Neural cell (in vitro differentiated cells): ENCODE data around the gene TP53INP2. TPM values are rescaled to one million over a fixed set of nuclear protein-coding genes. Genes with fewer than 3 reads are reported as not detected.

ENCODE experiments used
- H2AFZ ChIP-seq: fragments of 200-600, 300-800 bp; sonication (generic), shearing (Covaris generic); 2 replicates; pipeline ENCODE4 v1.6.0; 2014; ENCODE audit warnings: low read depth, mild to moderate bottlenecking, antibody characterized with exemption, low read length, moderate library complexity
- H3F3A ChIP-seq: fragments of 200-600 bp; shearing (Covaris generic); 2 replicates; pipeline ENCODE4 v1.6.1; 2016; ENCODE audit warnings: mild to moderate bottlenecking, moderate library complexity, mixed read lengths, antibody characterized with exemption, low read length; ENCODE audit not compliant: insufficient read depth, poor library complexity, severe bottlenecking
- H3K27ac ChIP-seq: fragments of 200-600, 300-800 bp; sonication (generic), shearing (Covaris generic); 2 replicates; pipeline ENCODE4 v1.5.1; 2014; ENCODE audit warnings: mild to moderate bottlenecking, low read length, moderate library complexity
- H3K27me3 ChIP-seq: fragments of 300-800, 200-600 bp; sonication (generic), shearing (Covaris generic); 2 replicates; pipeline ENCODE4 v1.6.0; 2014; ENCODE audit warnings: mild to moderate bottlenecking, low read depth, low read length, moderate library complexity; ENCODE audit not compliant: insufficient read depth
- H3K36me3 ChIP-seq: fragments of 300-800, 200-600 bp; sonication (generic), shearing (Covaris generic); 2 replicates; pipeline ENCODE4 v1.5.1; 2014; ENCODE audit warnings: mild to moderate bottlenecking, antibody characterized with exemption, low read length, moderate library complexity; ENCODE audit not compliant: insufficient read depth
- H3K4me2 ChIP-seq: fragments of 300-800, 200-600 bp; sonication (generic), shearing (Covaris generic); 2 replicates; pipeline ENCODE4 v1.6.0; 2014; ENCODE audit warnings: mild to moderate bottlenecking, low read length
- H3K4me3 ChIP-seq: fragments of 300-800, 200-600 bp; sonication (generic), shearing (Covaris generic); 2 replicates; pipeline ENCODE4 v1.5.1; 2014; ENCODE audit warnings: mild to moderate bottlenecking, low read length, moderate library complexity
- H3K79me2 ChIP-seq: fragments of 200-600 bp; shearing (Covaris generic); replicated peaks from 2 replicates; pipeline ENCODE4 v1.6.0; 2014; ENCODE audit warnings: mild to moderate bottlenecking, low read length, moderate library complexity; ENCODE audit not compliant: insufficient read depth
- H3K9ac ChIP-seq: fragments of 300-800, 200-600 bp; sonication (generic), shearing (Covaris generic); 2 replicates; pipeline ENCODE4 v1.6.1; 2016; ENCODE audit warnings: mild to moderate bottlenecking, low read length, mixed read lengths
- H3K9me2 ChIP-seq: fragments of 200-600 bp; shearing (Covaris generic); 2 replicates; pipeline ENCODE4 v1.6.1; 2016; ENCODE audit warnings: mild to moderate bottlenecking, low read length, mixed read lengths; ENCODE audit not compliant: insufficient read depth
- H3K9me3 ChIP-seq: fragments of 200-600, 300-800 bp; sonication (generic), shearing (Covaris generic); 2 replicates; pipeline ENCODE4 v1.6.1; 2016; ENCODE audit warnings: mild to moderate bottlenecking, mixed run types, low read length, moderate library complexity, mixed read lengths
- H4K20me1 ChIP-seq: fragments of 200-600 bp; shearing (Covaris generic); 2 replicates; pipeline ENCODE4 v1.6.1; 2016; ENCODE audit warnings: mild to moderate bottlenecking, mixed run types; ENCODE audit not compliant: insufficient read depth
- CTCF ChIP-seq: fragments of 450-650 bp; IDR thresholded peaks from 2 replicates; pipeline ENCODE4 v1.5.1; 2014; ENCODE audit warnings: antibody characterized with exemption, mild to moderate bottlenecking, moderate library complexity; ENCODE audit not compliant: poor library complexity, severe bottlenecking
- EP300 ChIP-seq: fragments of 450-650 bp; conservative IDR thresholded peaks from 2 replicates; pipeline ENCODE4 v1.6.1; 2014; ENCODE audit warnings: antibody characterized with exemption, mild to moderate bottlenecking, moderate library complexity; ENCODE audit not compliant: poor library complexity, severe bottlenecking
- EZH2 ChIP-seq: fragments of 200-600, 300-800 bp; shearing (Covaris generic), sonication (generic); IDR thresholded peaks from 2 replicates; pipeline ENCODE4 v1.6.1; 2014; ENCODE audit warnings: antibody characterized with exemption, low read length, borderline replicate concordance, mild to moderate bottlenecking; ENCODE audit not compliant: insufficient read depth, poor library complexity, severe bottlenecking
- MXI1 ChIP-seq: fragments of 450-650 bp; conservative IDR thresholded peaks from 2 replicates; pipeline ENCODE4 v1.6.1; 2014; ENCODE audit warnings: antibody characterized with exemption, mild to moderate bottlenecking; ENCODE audit not compliant: poor library complexity, severe bottlenecking
- POLR2AphosphoS5 ChIP-seq: IDR thresholded peaks from 2 replicates; pipeline ENCODE4 v1.6.1; 2012
- RAD21 ChIP-seq: fragments of 450-650 bp; conservative IDR thresholded peaks from 2 replicates; pipeline ENCODE4 v1.6.1; 2014; ENCODE audit warnings: antibody characterized with exemption, mild to moderate bottlenecking, moderate library complexity
- SMC3 ChIP-seq: fragments of 450-650 bp; conservative IDR thresholded peaks from 2 replicates; pipeline ENCODE4 v1.6.1; 2014; ENCODE audit warnings: antibody characterized with exemption, mild to moderate bottlenecking, moderate library complexity; ENCODE audit not compliant: poor library complexity
- TAF1 ChIP-seq: IDR thresholded peaks from 2 replicates; pipeline ENCODE4 v1.6.1; 2012; ENCODE audit warnings: low read depth
- polyA plus RNA-seq: library from polyadenylated mRNA; depleted of rRNA; stranded (reverse); fragments of >200 nt; gene quantifications from 2 replicates; pipeline ENCODE4 v1.2.3, GENCODE V29; 2014
- TF ChIP-seq, protein P1 (sequence below): IDR thresholded peaks from 2 replicates; pipeline ENCODE4 v1.6.1; 2012; ENCODE audit warnings: borderline replicate concordance

Gene TP53INP2
- polyA plus RNA-seq, 1 donor from 2014 or later: 11.5 TPM

DNA sequence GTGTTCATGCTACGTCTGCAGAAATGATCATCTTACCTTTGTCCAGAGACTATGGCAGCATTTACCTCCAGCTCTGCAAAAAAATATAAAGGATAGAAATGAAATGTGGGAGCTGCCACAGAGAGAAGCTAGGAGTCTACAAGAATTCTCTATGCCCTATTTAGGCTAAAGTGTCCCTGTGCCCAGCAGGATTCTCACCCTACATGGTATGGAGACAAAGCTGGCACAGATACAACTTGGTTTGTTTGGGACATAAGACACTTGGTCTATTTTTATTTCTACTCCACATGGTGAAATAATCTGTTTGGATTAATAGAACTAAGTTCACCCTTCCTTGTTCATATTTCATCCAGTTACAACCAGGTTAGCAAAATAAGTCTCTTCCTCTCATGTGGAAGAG, 28.4 kb downstream of the TP53INP2 start (continued):
- no peak for TF ChIP-seq MXI1
- no peak for TF ChIP-seq EZH2

DNA sequence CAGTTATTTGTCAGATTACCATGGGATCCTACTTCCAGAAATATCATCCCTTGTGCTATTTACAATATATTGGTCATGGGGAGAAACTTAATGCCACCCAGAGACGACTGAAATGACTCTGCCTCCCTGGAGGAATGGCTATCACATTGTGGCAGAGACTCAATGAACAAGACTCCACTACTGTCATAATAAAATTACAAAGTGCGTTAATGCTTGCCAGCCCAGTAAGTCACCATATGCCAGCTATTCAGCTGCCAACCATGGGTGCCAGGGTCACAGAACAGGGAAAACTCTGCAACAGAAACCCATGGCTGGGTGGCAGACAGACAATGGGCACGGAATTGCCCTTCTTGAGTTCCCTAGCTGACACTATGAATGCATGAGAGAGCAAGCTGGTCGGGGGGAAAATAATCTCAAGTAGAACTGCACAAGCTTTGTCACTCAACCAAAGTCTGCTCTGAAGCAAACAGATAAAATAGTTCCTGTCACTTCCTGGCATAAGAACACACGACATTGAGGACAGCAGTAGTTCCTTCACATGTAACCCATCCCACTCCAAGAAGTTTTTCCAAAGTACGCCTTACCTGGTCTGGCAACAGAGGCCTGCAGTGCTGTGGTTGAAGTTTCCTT, 32.1 kb downstream of the TP53INP2 start:
- Histone ChIP-seq H3K36me3 (peaks cover 6% of the 10 kb centered on the region), H3K4me3 (no peak overlapping the region), H3K79me2 (no peaks in the 10 kb centered on the region), H3K9ac (no peak overlapping the region), H3K9me2 (no peaks in the 10 kb centered on the region), H2AFZ (no peak overlapping the region), H3K27me3 (no peaks in the 10 kb centered on the region), H4K20me1 (no peaks in the 10 kb centered on the region), H3K27ac (no peak overlapping the region), H3K9me3 (no peaks in the 10 kb centered on the region), H3F3A (no peaks in the 10 kb centered on the region), H3K4me2 (no peak overlapping the region)
- TF ChIP-seq EP300 (no peak), SMC3 (no peak), CTCF (no peak), MXI1 (no peak), EZH2 (no peak), POLR2AphosphoS5 (no peak), TAF1 (no peak), RAD21 (no peak)
- TF ChIP-seq, protein P1, sequence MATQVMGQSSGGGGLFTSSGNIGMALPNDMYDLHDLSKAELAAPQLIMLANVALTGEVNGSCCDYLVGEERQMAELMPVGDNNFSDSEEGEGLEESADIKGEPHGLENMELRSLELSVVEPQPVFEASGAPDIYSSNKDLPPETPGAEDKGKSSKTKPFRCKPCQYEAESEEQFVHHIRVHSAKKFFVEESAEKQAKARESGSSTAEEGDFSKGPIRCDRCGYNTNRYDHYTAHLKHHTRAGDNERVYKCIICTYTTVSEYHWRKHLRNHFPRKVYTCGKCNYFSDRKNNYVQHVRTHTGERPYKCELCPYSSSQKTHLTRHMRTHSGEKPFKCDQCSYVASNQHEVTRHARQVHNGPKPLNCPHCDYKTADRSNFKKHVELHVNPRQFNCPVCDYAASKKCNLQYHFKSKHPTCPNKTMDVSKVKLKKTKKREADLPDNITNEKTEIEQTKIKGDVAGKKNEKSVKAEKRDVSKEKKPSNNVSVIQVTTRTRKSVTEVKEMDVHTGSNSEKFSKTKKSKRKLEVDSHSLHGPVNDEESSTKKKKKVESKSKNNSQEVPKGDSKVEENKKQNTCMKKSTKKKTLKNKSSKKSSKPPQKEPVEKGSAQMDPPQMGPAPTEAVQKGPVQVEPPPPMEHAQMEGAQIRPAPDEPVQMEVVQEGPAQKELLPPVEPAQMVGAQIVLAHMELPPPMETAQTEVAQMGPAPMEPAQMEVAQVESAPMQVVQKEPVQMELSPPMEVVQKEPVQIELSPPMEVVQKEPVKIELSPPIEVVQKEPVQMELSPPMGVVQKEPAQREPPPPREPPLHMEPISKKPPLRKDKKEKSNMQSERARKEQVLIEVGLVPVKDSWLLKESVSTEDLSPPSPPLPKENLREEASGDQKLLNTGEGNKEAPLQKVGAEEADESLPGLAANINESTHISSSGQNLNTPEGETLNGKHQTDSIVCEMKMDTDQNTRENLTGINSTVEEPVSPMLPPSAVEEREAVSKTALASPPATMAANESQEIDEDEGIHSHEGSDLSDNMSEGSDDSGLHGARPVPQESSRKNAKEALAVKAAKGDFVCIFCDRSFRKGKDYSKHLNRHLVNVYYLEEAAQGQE: no peak

DNA sequence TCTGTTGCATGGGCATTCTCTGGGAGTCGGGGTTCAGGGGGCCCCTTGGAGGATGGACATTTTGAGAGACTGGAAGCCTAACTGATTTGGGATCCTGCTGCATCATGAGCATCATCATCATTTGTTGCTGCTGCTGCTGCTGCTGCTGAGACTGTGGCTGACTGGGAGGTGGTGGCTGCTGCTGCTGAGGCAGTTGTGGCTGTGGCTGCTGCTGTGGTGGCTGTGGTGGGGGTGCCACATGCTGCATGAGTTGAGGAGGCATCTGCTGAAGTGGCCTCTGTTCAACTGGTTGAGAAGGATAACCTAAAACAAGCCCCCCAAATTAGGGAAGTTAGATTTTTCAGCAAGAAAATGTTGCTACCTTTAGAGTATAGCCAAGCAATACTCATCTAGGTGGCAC, 38.9 kb downstream of the TP53INP2 start:
- Histone ChIP-seq H3K4me3 (no peak overlapping the region), H3K9me3 (no peaks in the 10 kb centered on the region), H3K4me2 (no peak overlapping the region), H3K9ac (no peak overlapping the region), H3K79me2 (no peaks in the 10 kb centered on the region), H2AFZ (no peak overlapping the region), H3K36me3 (peaks cover 14% of the 10 kb centered on the region), H4K20me1 (no peaks in the 10 kb centered on the region), H3K9me2 (no peaks in the 10 kb centered on the region), H3K27ac (no peak overlapping the region), H3K27me3 (no peaks in the 10 kb centered on the region), H3F3A (no peaks in the 10 kb centered on the region)
- TF ChIP-seq POLR2AphosphoS5 (no peak), TAF1 (no peak), EZH2 (no peak), SMC3 (no peak), EP300 (no peak), MXI1 (no peak), RAD21 (no peak)
- TF ChIP-seq, protein P1: no peak
